Inflammatory macrophage (primary cell): ENCODE measurements around the gene HSF2.
"Not testable (repeated sequence)": the region's sequence is repeated elsewhere in the genome, so short reads cannot be mapped to it uniquely, and the experiment has no call there.

Experiments
- DNase-seq, 2 donors: peaks; one replicate each; pipeline ENCODE4 v3.0.0-alpha.2; 2020 to 2022

HSF2 gene

DNA sequence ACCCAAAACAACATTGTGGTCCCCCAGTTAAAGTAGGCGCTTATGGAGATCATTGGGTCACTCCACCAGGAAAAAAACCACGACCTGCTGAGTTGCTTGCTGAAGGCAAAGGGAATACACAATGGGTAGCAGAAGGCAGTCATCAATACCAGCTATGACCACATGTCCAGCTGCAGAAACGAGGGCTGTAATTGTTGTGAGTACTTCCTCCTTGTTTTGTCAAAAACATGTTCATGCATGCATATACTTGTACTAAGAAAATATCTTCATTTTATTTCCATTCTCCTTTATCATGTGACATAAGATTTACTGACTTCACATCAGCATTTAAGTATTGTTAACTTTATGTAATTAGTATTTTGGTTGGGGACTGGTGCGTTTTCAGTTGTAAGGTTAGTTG is 55.2 kb downstream of the HSF2 start:
- no peak for DNase-seq

DNA sequence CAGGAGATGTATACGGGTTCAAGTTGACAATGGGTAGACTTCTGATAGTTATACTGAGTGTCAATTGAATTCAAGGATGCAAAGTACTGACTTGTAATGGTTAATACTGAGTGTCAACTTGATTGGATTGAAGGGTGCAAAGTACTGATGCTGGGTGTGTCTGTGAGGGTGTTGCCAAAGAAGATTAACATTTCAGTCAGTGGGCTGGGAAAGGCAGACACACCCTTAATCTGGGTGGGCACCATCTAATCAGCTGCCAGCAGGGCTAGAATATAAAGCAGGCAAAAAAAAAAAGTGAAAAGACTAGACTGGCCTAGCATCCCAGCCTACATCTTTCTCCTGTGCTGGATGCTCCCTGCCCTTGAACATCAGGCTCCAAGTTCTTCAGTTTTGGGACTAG is 55.7 kb downstream of the HSF2 start:
- DNase-seq, result not testable (repeated sequence)

DNA sequence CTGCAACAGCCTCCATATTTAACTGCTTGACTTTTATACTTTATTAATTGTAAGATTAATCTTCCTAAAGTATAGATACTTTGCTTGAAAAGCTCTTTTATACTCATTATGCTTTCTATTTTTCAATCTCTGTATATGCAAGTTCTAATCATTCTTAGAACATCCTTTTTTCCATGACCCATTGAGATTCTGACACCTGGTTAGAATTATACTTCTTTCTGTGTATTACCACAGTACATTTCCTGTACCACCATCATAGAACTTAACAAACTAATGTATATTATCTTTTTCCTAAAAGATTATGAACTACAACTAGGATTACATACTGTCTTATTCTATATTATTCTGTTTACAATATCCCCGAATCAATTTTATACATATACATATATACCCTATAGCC is 58.6 kb downstream of the HSF2 start:
- no peak for DNase-seq

DNA sequence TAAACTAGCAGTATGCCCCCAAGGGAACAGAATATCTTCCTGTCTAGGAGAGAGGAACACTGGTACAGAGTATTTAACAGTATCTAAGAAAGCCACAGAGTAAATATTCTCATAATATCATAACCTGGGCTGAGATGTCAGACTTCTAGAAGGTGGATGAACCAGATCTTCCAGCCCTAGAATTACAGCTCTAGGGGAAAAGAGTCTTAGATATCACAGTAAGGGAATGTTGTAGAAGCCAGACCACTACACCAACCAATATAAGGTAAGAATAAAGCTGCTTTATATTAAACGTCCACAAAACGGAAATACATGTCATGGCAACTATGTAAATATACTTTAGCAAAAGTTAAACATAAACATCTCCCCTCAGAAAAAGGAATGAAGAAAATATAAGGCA is 59.8 kb downstream of the HSF2 start:
- DNase-seq, result no peak

DNA sequence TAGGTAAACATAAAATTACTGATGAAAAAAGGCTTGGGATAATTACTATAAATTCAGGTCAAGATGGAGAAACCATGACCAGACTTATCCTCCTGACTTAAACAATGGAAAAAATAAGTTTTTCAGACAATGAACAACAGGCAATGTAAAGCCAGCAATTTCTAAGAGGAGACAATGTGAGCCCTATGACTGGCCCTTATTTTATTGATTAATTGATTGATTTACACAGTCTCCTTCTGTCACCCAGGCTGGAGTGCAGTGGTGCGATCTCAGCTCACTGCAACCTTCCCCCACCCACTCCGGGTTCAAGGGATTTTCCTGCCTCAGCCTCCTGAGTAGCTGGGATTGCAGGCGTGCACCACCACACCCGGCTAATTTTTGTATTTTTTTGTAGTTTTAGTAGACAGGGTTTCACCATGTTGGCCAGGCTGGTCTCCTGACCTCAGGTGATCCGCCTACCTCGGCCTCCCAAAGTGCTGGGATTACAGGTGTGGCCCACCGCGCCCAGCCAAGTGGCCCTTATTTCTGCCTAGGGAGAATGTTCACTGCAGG is 60.5 kb downstream of the HSF2 start:
- not testable (repeated sequence) for DNase-seq

DNA sequence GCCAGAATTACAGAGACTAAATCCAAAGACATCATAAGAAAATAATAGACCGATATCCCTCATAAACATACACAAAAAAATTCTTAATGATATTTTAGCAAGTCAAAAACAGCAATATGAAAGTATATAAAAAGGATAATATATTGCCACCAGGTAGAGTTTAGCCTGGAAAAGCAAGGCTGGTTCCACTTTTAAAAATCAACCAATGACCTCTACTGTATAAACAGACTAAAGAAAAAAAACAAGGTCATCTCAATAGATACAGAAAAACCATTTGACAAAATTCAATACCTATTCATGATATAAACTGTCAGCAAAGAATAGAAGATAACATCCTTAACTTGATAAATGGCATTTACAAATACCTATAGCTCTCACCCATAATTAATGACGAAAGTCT is 62.4 kb downstream of the HSF2 start:
- no peak for DNase-seq

DNA sequence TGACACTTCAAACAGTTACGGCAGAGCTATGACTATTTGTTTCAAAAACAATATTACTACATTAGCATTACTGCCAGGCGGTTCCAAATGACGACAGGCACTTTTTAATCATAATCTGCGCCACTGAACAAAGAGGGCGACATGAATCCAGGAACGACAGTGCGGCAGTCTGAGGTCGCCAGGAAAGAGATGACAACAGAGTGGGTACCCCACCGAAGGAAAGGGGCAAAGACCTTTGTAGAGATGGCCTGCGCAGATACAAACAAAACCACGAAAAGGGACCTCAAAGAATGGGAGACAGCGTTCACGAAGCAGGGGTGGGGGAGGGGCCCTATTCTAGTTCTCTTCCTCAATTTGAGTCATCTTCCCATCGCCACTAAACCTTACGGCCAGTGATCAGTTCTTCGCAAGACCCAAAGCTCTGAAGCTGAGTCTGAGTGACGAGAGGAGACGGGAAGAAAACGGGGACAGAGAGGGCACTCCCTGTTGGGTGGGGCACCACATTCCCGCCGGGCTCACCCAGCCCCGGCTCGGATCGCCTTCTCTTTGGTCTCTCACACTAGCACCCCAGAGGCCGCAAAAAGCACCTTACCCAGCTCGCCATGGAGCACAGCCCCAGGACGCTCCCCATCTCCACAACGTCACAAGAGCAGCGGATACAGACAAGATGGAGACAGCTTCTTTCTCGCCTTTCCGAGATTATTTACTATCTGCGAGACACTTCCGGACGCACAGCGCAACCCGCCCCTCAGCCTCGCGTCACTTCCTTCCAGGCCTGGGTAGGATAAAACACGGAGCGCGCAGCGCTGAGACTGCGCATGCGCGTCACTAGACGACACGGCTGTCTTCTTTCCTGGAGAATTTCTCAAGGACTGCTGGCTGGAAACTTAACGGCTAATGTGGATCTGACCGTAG is 71.9 kb downstream of the HSF2 start, which contains the start of gene SERINC1:
Gene SERINC1 (minus strand): TSS at position 701 of the 915 bp plus-strand sequence. CDS start 70 bp downstream, at position 631.
- peak; percentile 97 to 98 for DNase-seq

DNA sequence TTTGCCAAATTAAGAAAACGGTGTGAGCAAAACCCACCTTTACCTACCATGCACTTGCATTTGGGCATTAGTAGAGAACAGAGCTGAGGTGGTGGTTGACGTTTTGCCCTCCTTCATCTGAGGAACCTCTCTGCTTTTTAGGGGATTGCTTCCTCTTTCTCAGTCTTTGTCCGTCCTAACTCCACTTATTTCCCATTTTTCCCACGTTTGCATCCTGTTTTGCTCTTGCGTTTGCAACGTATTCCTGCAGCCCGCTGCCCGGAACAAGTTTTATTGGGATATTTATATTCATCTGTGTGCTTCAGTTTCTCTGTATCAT is 72.5 kb downstream of the HSF2 start:
- no peak for DNase-seq

DNA sequence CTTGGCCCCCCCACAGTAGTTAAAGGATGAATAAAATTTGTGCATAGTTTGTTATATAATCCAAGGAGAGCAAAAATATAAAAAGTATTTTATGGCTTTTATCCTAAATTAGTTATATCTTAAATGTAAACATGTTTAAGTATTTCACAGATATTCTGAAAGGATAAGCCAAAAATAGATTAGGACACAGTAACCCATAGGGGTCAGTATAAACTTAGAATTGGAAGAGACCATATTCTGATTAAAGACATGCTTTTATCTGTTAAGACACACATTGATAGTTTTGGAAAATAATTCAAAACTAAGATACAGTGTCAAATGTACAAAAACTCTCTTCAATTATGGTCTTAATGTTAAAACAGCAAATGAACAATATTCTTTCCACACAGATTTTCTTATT is 76.7 kb downstream of the HSF2 start:
- DNase-seq, result peak in 1 of 2 donors; percentile 55

DNA sequence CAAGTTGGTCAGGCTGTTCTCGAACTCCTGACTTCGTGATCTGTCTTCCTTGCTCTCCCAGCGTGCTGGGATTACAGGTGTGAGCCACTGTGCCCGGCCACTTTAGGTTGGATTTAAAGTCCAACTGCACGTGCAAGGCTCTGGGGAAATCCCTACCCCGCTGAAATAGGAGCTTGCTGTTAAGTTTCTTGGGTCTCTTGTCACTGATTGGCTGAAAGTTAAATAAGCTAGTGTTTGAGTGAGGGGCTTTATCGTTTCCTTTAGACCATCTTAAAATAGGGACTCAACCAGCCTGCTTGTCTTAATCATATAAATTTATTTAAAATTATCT is 83.3 kb downstream of the HSF2 start:
- DNase-seq, result no peak
